K562 (cell line): Measurements from ENCODE around the gene PHTF1. TPM values are rescaled to one million over a fixed set of nuclear protein-coding genes. Genes with fewer than 3 reads are reported as not detected.

ENCODE experiments used
- CBX8 ChIP-seq: fragments of 200-600 bp; sonication (generic); IDR thresholded peaks from 2 replicates; pipeline ENCODE4 v1.6.1; 2012; ENCODE audit warnings: borderline replicate concordance, mixed run types, low read depth, mild to moderate bottlenecking, moderate library complexity, mixed read lengths, low read length, control low read depth, inconsistent platforms; ENCODE audit not compliant: poor library complexity, severe bottlenecking; ENCODE audit errors: extremely low read depth
- CCNT2 ChIP-seq: IDR thresholded peaks from 2 replicates; pipeline ENCODE4 v1.6.1; 2011; ENCODE audit warnings: borderline replicate concordance, low read depth, mild to moderate bottlenecking, moderate library complexity, mixed read lengths, low read length; ENCODE audit not compliant: insufficient read length; ENCODE audit errors: extremely low read depth
- EHMT2 ChIP-seq: fragments of 450-650 bp; IDR thresholded peaks from 2 replicates; pipeline ENCODE4 v1.6.1; 2018; ENCODE audit warnings: antibody characterized with exemption
- GTF2F1 ChIP-seq: IDR thresholded peaks from 2 replicates; pipeline ENCODE4 v1.6.1; 2011; ENCODE audit warnings: low read depth, low read length, improper control_type of control experiment
- KAT8 ChIP-seq: fragments of 450-650 bp; IDR thresholded peaks from 2 replicates; pipeline ENCODE4 v1.6.1; 2016; ENCODE audit warnings: low read depth, mild to moderate bottlenecking
- MEIS2 ChIP-seq: fragments of 450-650 bp; IDR thresholded peaks from 2 replicates; pipeline ENCODE4 v1.6.1; 2014; ENCODE audit warnings: mild to moderate bottlenecking; ENCODE audit not compliant: partially characterized antibody
- NR3C1 ChIP-seq: sonication (generic); formaldehyde crosslinking; IDR thresholded peaks from 2 replicates; pipeline ENCODE4 v1.8.1; 2022; ENCODE audit warnings: missing genetic modification reagents
- PHF8 ChIP-seq: fragments of 200-600 bp; sonication (generic); IDR thresholded peaks from 2 replicates; pipeline ENCODE4 v1.6.1; 2012; ENCODE audit warnings: mixed run types, mild to moderate bottlenecking, inconsistent platforms, low read length, moderate library complexity, borderline replicate concordance
- POLR2A ChIP-seq: fragments of 450-650 bp; conservative IDR thresholded peaks from 2 replicates; pipeline ENCODE4 v1.6.1; 2016
- PRPF4 ChIP-seq: fragments of 200-400 bp; formaldehyde crosslinking; IDR thresholded peaks from one replicate; pipeline ENCODE4 v1.6.1; 2017; ENCODE audit warnings: low read length, low read depth, mild to moderate bottlenecking; ENCODE audit not compliant: insufficient read depth, poor library complexity, severe bottlenecking
- TCF7 ChIP-seq: sonication (generic); IDR thresholded peaks from 2 replicates; pipeline ENCODE4 v1.6.1; 2016; ENCODE audit warnings: antibody characterized with exemption, borderline replicate concordance
- THRB ChIP-seq: fragments of 450-650 bp; formaldehyde crosslinking; conservative IDR thresholded peaks from 2 replicates; pipeline ENCODE4 v1.4.0; 2022; ENCODE audit warnings: mild to moderate bottlenecking, missing genetic modification characterization
- ZFP30 ChIP-seq: fragments of 250-450 bp; sonication (Bioruptor Pico); IDR thresholded peaks from 2 replicates; pipeline ENCODE4 v1.8.0; 2022; ENCODE audit warnings: moderate library complexity, mild to moderate bottlenecking, inconsistent platforms, borderline replicate concordance
- ZFP36 ChIP-seq: fragments of 150-350 bp; IDR thresholded peaks from 2 replicates; pipeline ENCODE4 v1.6.1; 2018; ENCODE audit warnings: low read length, low read depth; ENCODE audit not compliant: partially characterized antibody
- ZFP91 ChIP-seq: sonication (generic); formaldehyde crosslinking; IDR thresholded peaks from 2 replicates; pipeline ENCODE4 v1.8.0; 2022; ENCODE audit warnings: mild to moderate bottlenecking, missing genetic modification reagents
- ZHX1 ChIP-seq: fragments of 150-350 bp; conservative IDR thresholded peaks from 2 replicates; pipeline ENCODE4 v1.6.1; 2014; ENCODE audit warnings: low read length
- ZNF217 ChIP-seq: sonication (generic); formaldehyde crosslinking; IDR thresholded peaks from 2 replicates; pipeline ENCODE4 v1.8.0; 2022; ENCODE audit warnings: mild to moderate bottlenecking, missing genetic modification reagents
- ZNF282 ChIP-seq: sonication (generic); formaldehyde crosslinking; IDR thresholded peaks from 2 replicates; pipeline ENCODE4 v1.8.1; 2023; ENCODE audit warnings: missing genetic modification reagents
- ZNF512 ChIP-seq: IDR thresholded peaks from 2 replicates; pipeline ENCODE4 v1.6.1; 2016; ENCODE audit warnings: missing genetic modification characterization, missing compliant biosample characterization
- ZSCAN32 ChIP-seq: fragments of 450-650 bp; formaldehyde crosslinking; IDR thresholded peaks from 2 replicates; pipeline ENCODE4 v1.4.0; 2020; ENCODE audit warnings: mild to moderate bottlenecking, moderate library complexity
- polyA plus RNA-seq, 8 experiments: library from polyadenylated mRNA; depleted of rRNA in 4 of 8; stranded (reverse) in 5 of 8; unstranded in 3 of 8; fragments of >200 nt; fragmentation: Nextera tagmentation in 2 of 8; fragmentation: Illumina TruSeq in 1 of 8; extraction: Ambion mirVana in 2 of 8; extraction: Trizol in 1 of 8; gene quantifications; 2 replicates each; pipeline versions ENCODE4 v1.2.1 to v1.2.3, GENCODE V29; 2011 to 2014; ENCODE audit warnings: inconsistent platforms in 1 of 8, missing spikeins in 1 of 8
- total RNA-seq, 7 experiments: library from RNA; depleted of rRNA in 6 of 7; stranded (reverse); fragments of >200 nt in 6 of 7; fragmentation: Illumina TruSeq in 2 of 7; extraction: Trizol in 2 of 7; gene quantifications; 2 replicates each; pipeline versions ENCODE4 v1.2.1 to v1.2.3, GENCODE V29; 2011 to 2021; ENCODE audit warnings: low replicate concordance in 1 of 7

PHTF1 gene
- total and polyA plus RNA-seq, 9 of the 15 experiments (the other 6 are each of a cell fraction or from before 2014, with no cell fraction given): 8.4 to 36.2 (median 23.0) TPM

GRCh38 chr1:113677250-113678158, 81.8 kb downstream of the PHTF1 start (continued):
- no peak for TF ChIP-seq PRPF4
- peak; percentile 96 for TF ChIP-seq MEIS2
- no peak for TF ChIP-seq ZNF282 (CRISPR knock-in tag)
- TF ChIP-seq THRB: no peak
- TF ChIP-seq PHF8: no peak
- no peak for TF ChIP-seq ZNF217 (CRISPR knock-in tag)
- TF ChIP-seq ZSCAN32 (CRISPR knock-in tag): no peak
- TF ChIP-seq GTF2F1: no peak
- TF ChIP-seq ZFP36: no peak
- no peak for TF ChIP-seq NR3C1 (CRISPR knock-in tag)
- no peak for TF ChIP-seq KAT8
- no peak for TF ChIP-seq POLR2A
- TF ChIP-seq CCNT2: peak; percentile 39
- no peak for TF ChIP-seq ZFP30
- TF ChIP-seq ZFP91 (CRISPR knock-in tag): no peak
- TF ChIP-seq ZHX1: no peak
- TF ChIP-seq EHMT2: no peak
- TF ChIP-seq CBX8: no peak
- no peak for TF ChIP-seq TCF7
- peak; percentile 62; the same call in 1 of the 2 replicates for TF ChIP-seq ZNF512
